Stomach smooth muscle (tissue), 2 donors: ENCODE results near the gene DNAAF8.

Source experiments
- H3K27ac ChIP-seq: one replicate; pipeline ENCODE4 v1.7.0; 2013; ENCODE audit warnings: mild to moderate bottlenecking, low read length, inconsistent platforms
- H3K27me3 ChIP-seq, 2 donors: one replicate each; pipeline ENCODE4 v1.7.0; 2013; ENCODE audit warnings: low read length in 2 of 2; ENCODE audit not compliant: insufficient read depth in 2 of 2, control insufficient read depth in 1 of 2
- H3K36me3 ChIP-seq, 2 donors: one replicate each; pipeline ENCODE4 v1.7.0; 2013; ENCODE audit warnings: low read length in 2 of 2; ENCODE audit not compliant: control insufficient read depth in 2 of 2, insufficient read depth in 2 of 2
- H3K4me1 ChIP-seq: one replicate; pipeline ENCODE4 v1.7.0; 2013; ENCODE audit warnings: low read length; ENCODE audit not compliant: control insufficient read depth, insufficient read depth
- H3K4me3 ChIP-seq, 2 donors: one replicate each; pipeline ENCODE4 v1.7.0; 2013; ENCODE audit warnings: low read length in 2 of 2
- H3K9ac ChIP-seq, 2 donors: one replicate each; pipeline ENCODE4 v1.7.0; 2013; ENCODE audit warnings: low read length in 2 of 2, mild to moderate bottlenecking in 1 of 2
- H3K9me3 ChIP-seq, 2 donors: one replicate each; pipeline ENCODE4 v1.7.0; 2013; ENCODE audit warnings: low read length in 2 of 2; ENCODE audit not compliant: control insufficient read depth in 2 of 2
- donor health status: healthy.
- donor health status: Pancreatic carcinoma.

DNAAF8 gene

GRCh38 chr16:4785758-4786433 lies 51.6 kb downstream of the DNAAF8 start:
- H3K9me3 ChIP-seq = no peaks in the 10 kb centered on the region
- H3K27me3 ChIP-seq = peaks cover 0 to 2% of the 10 kb centered on the region in 2 donors
- H3K4me3 ChIP-seq = no peak overlapping the region
- no peak overlapping the region for H3K27ac ChIP-seq
- H3K4me1 ChIP-seq = no peaks in the 10 kb centered on the region
- H3K9ac ChIP-seq = no peak overlapping the region
- no peaks in the 10 kb centered on the region for H3K36me3 ChIP-seq

- Histone ChIP-seq H3K36me3 (no peaks in the 10 kb centered on the region), H3K27ac (no peak overlapping the region), H3K9ac (no peak overlapping the region), H3K27me3 (peaks cover 0 to 2% of the 10 kb centered on the region in 2 donors), H3K4me1 (no peaks in the 10 kb centered on the region), H3K4me3 (no peak overlapping the region), H3K9me3 (no peaks in the 10 kb centered on the region)
Observed at GRCh38 chr16:4787068-4787467, 52.7 kb downstream of the DNAAF8 start.

GRCh38 chr16:4787627-4788482 lies 53.5 kb downstream of the DNAAF8 start, which contains the start of gene SEPTIN12:
SEPTIN12 (minus strand) TSS chr16:4788345; CDS start chr16:4787645, 700 bp downstream.
- Histone ChIP-seq H3K27ac (no peak within 1 kb of the TSS), H3K9ac (no peak within 1 kb of the TSS), H3K4me1 (no peaks in the 10 kb centered on the region), H3K27me3 (peaks cover 0 to 2% of the 10 kb centered on the region in 2 donors), H3K36me3 (no peaks in the 10 kb centered on the region), H3K9me3 (no peaks in the 10 kb centered on the region), H3K4me3 (no peak within 1 kb of the TSS)

GRCh38 chr16:4788489-4788889 lies 54.2 kb downstream of the DNAAF8 start:
- peaks cover 0 to 2% of the 10 kb centered on the region in 2 donors for H3K27me3 ChIP-seq
- no peaks in the 10 kb centered on the region for H3K4me1 ChIP-seq
- no peaks in the 10 kb centered on the region for H3K36me3 ChIP-seq
- H3K9me3 ChIP-seq = no peaks in the 10 kb centered on the region
- no peak overlapping the region for H3K9ac ChIP-seq
- no peak overlapping the region for H3K27ac ChIP-seq
- no peak overlapping the region for H3K4me3 ChIP-seq

- H3K36me3 ChIP-seq = no peaks in the 10 kb centered on the region
- H3K9me3 ChIP-seq = no peaks in the 10 kb centered on the region
- peaks cover 0 to 2% of the 10 kb centered on the region in 2 donors for H3K27me3 ChIP-seq
- no peak overlapping the region for H3K9ac ChIP-seq
- H3K4me3 ChIP-seq = no peak overlapping the region
- H3K27ac ChIP-seq = no peak overlapping the region
- H3K4me1 ChIP-seq = no peaks in the 10 kb centered on the region
Observed at GRCh38 chr16:4788910-4789309, 54.6 kb downstream of the DNAAF8 start.

GRCh38 chr16:4790261-4790660 lies 55.9 kb downstream of the DNAAF8 start:
- H3K36me3 ChIP-seq = no peaks in the 10 kb centered on the region
- no peaks in the 10 kb centered on the region for H3K4me1 ChIP-seq
- no peak overlapping the region for H3K4me3 ChIP-seq
- no peak overlapping the region for H3K9ac ChIP-seq
- H3K9me3 ChIP-seq = no peaks in the 10 kb centered on the region
- H3K27me3 ChIP-seq = peaks cover 0 to 2% of the 10 kb centered on the region in 2 donors
- no peak overlapping the region for H3K27ac ChIP-seq

- no peak overlapping the region for H3K4me3 ChIP-seq
- no peak overlapping the region for H3K27ac ChIP-seq
- H3K9me3 ChIP-seq = no peaks in the 10 kb centered on the region
- peaks cover 0 to under 1% of the 10 kb centered on the region in 2 donors for H3K36me3 ChIP-seq
- no peak overlapping the region for H3K9ac ChIP-seq
- peaks cover 0 to 2% of the 10 kb centered on the region in 2 donors for H3K27me3 ChIP-seq
- H3K4me1 ChIP-seq = no peaks in the 10 kb centered on the region
Observed at GRCh38 chr16:4790871-4791270, 56.5 kb downstream of the DNAAF8 start.

GRCh38 chr16:4792951-4793513 lies 58.7 kb downstream of the DNAAF8 start:
- Histone ChIP-seq H3K4me3 (no peak overlapping the region), H3K36me3 (peaks cover 3 to 10% of the 10 kb centered on the region in 2 donors), H3K9ac (no peak overlapping the region), H3K27ac (no peak overlapping the region), H3K9me3 (no peaks in the 10 kb centered on the region), H3K27me3 (peaks cover 0 to 2% of the 10 kb centered on the region in 2 donors), H3K4me1 (no peaks in the 10 kb centered on the region)

- no peak within 1 kb of the TSS for H3K9ac ChIP-seq
- H3K27ac ChIP-seq = no peak within 1 kb of the TSS
- H3K4me3 ChIP-seq = no peak within 1 kb of the TSS
Observed at GRCh38 chr16:4795181-4795827, 61.0 kb downstream of the DNAAF8 start, which contains the start of gene SMIM22. SMIM22 (plus strand) TSS chr16:4795369; CDS start chr16:4795735, 366 bp downstream.

GRCh38 chr16:4795828-4796572 lies 61.7 kb downstream of the DNAAF8 start:
- Histone ChIP-seq H3K4me1 (peaks cover 9% of the 10 kb centered on the region), H3K9me3 (no peaks in the 10 kb centered on the region), H3K36me3 (peaks cover 10 to 25% of the 10 kb centered on the region in 2 donors), H3K27ac (no peak overlapping the region), H3K4me3 (no peak overlapping the region), H3K27me3 (no peaks in the 10 kb centered on the region), H3K9ac (no peak overlapping the region)

More at GRCh38 chr16:4795181-4795827, 61.0 kb downstream of the DNAAF8 start, which contains the start of gene SMIM22:
- Histone ChIP-seq H3K4me1 (peaks cover 2% of the 10 kb centered on the region), H3K36me3 (peaks cover 10 to 25% of the 10 kb centered on the region in 2 donors), H3K27me3 (no peaks in the 10 kb centered on the region), H3K9me3 (no peaks in the 10 kb centered on the region)
